DND-41 (cell line): Measurements from ENCODE around the gene MACIR.

Experiments
- ATAC-seq: fragments of 200-7000 bp; cut with Tn5 transposase; 3 replicates; pipeline ENCODE4 v1.9.1; 2021; ENCODE audit warnings: low read depth; ENCODE audit not compliant: insufficient read depth
- DNase-seq: peaks from one replicate; pipeline ENCODE4 v3.0.0-alpha.2; 2020
- H2AFZ ChIP-seq: 2 replicates; pipeline ENCODE4 v1.6.0; 2012; ENCODE audit warnings: low read depth, low read length
- H3K27ac ChIP-seq: 2 replicates; pipeline ENCODE4 v1.5.1; 2012; ENCODE audit warnings: low read length, inconsistent platforms
- H3K27me3 ChIP-seq: fragments of 200-600 bp; sonication (generic); 2 replicates; pipeline ENCODE4 v1.6.0; 2012; ENCODE audit warnings: low read length, mild to moderate bottlenecking, inconsistent platforms; ENCODE audit not compliant: insufficient read depth, poor library complexity
- H3K36me3 ChIP-seq: 2 replicates; pipeline ENCODE4 v1.5.1; 2012; ENCODE audit warnings: low read length, inconsistent platforms; ENCODE audit not compliant: insufficient read depth
- H3K4me1 ChIP-seq: 2 replicates; pipeline ENCODE4 v1.5.1; 2012; ENCODE audit warnings: mild to moderate bottlenecking, low read length; ENCODE audit not compliant: insufficient read depth
- H3K4me2 ChIP-seq: 2 replicates; pipeline ENCODE4 v1.6.0; 2012; ENCODE audit warnings: mild to moderate bottlenecking, moderate library complexity, low read length, inconsistent platforms; ENCODE audit not compliant: insufficient read depth
- H3K4me3 ChIP-seq, 2 experiments: fragments of 200-600 bp in 1 of 2; shearing (Covaris generic) in 1 of 2; 2 replicates each; pipeline ENCODE4 v1.5.1; 2012 to 2016; ENCODE audit warnings: inconsistent platforms in 2 of 2, low read length in 2 of 2, mild to moderate bottlenecking in 2 of 2, low read depth in 1 of 2, moderate library complexity in 1 of 2
- H3K79me2 ChIP-seq: 2 replicates; pipeline ENCODE4 v1.6.0; 2012; ENCODE audit warnings: low read length, inconsistent platforms; ENCODE audit not compliant: insufficient read depth
- H3K9ac ChIP-seq: 2 replicates; pipeline ENCODE4 v1.6.0; 2012; ENCODE audit warnings: low read depth, mild to moderate bottlenecking, inconsistent platforms, low read length, moderate library complexity
- H3K9me3 ChIP-seq: 2 replicates; pipeline ENCODE4 v1.5.1; 2012; ENCODE audit warnings: low read length, moderate library complexity, mild to moderate bottlenecking, inconsistent platforms; ENCODE audit not compliant: insufficient read depth, severe bottlenecking
- H4K20me1 ChIP-seq: 2 replicates; pipeline ENCODE4 v1.6.0; 2012; ENCODE audit warnings: low read length; ENCODE audit not compliant: insufficient read depth
- CTCF ChIP-seq: IDR thresholded peaks from 2 replicates; pipeline ENCODE4 v1.5.1; 2012; ENCODE audit warnings: borderline replicate concordance, low read length, moderate library complexity, mild to moderate bottlenecking; ENCODE audit not compliant: poor library complexity, severe bottlenecking; ENCODE audit errors: extremely low read depth
- EZH2 ChIP-seq: IDR thresholded peaks from 3 replicates; pipeline ENCODE4 v1.6.1; 2012; ENCODE audit warnings: borderline replicate concordance, low read depth, mild to moderate bottlenecking, moderate library complexity, low read length, inconsistent platforms; ENCODE audit not compliant: severe bottlenecking

Gene MACIR

GRCh38 chr5:103271570-103272289, 13.2 kb downstream of the MACIR start:
- peaks cover 42% of the 10 kb centered on the region for H3K36me3 ChIP-seq
- H3K27ac ChIP-seq: no peak overlapping the region
- ATAC-seq: no peak
- no peaks in the 10 kb centered on the region for H3K27me3 ChIP-seq
- no peak overlapping the region for H3K4me3 ChIP-seq
- no peak overlapping the region for H3K9ac ChIP-seq
- DNase-seq: no peak
- no peak overlapping the region for H2AFZ ChIP-seq
- peaks cover 83% of the 10 kb centered on the region for H3K79me2 ChIP-seq
- H3K9me3 ChIP-seq: no peaks in the 10 kb centered on the region
- H4K20me1 ChIP-seq: peaks cover 22% of the 10 kb centered on the region; the same call in 1 of the 2 replicates
- no peak overlapping the region for H3K4me2 ChIP-seq
- TF ChIP-seq CTCF (no peak), EZH2 (no peak)
- peaks cover 24% of the 10 kb centered on the region for H3K4me1 ChIP-seq

- no peak overlapping the region for H3K4me3 ChIP-seq
- H3K27me3 ChIP-seq: no peaks in the 10 kb centered on the region
- no peak overlapping the region for H3K9ac ChIP-seq
- TF ChIP-seq EZH2: no peak
- TF ChIP-seq CTCF: no peak
- no peaks in the 10 kb centered on the region for H3K9me3 ChIP-seq
- H3K27ac ChIP-seq: no peak overlapping the region
- ATAC-seq (no peak), DNase-seq (no peak)
- H3K4me2 ChIP-seq: no peak overlapping the region
- peaks cover 40% of the 10 kb centered on the region for H3K36me3 ChIP-seq
- no peak overlapping the region for H2AFZ ChIP-seq
- H3K79me2 ChIP-seq: peaks cover 76% of the 10 kb centered on the region
- H4K20me1 ChIP-seq: peaks cover 22% of the 10 kb centered on the region; the same call in 1 of the 2 replicates
- H3K4me1 ChIP-seq: peaks cover 24% of the 10 kb centered on the region
These were observed 13.8 kb downstream of the MACIR start for GRCh38 chr5:103272377-103272776.

- no peaks in the 10 kb centered on the region for H3K9me3 ChIP-seq
- H3K27me3 ChIP-seq: no peaks in the 10 kb centered on the region
- H3K4me2 ChIP-seq: no peak overlapping the region
- TF ChIP-seq EZH2: no peak
- no peak for TF ChIP-seq CTCF
- no peak overlapping the region for H3K4me3 ChIP-seq
- peaks cover 18% of the 10 kb centered on the region; the same call in 1 of the 2 replicates for H4K20me1 ChIP-seq
- peaks cover 61% of the 10 kb centered on the region for H3K79me2 ChIP-seq
- H2AFZ ChIP-seq: no peak overlapping the region
- DNase-seq (no peak), ATAC-seq (no peak)
- peaks cover 36% of the 10 kb centered on the region for H3K36me3 ChIP-seq
- no peak overlapping the region for H3K27ac ChIP-seq
- no peak overlapping the region for H3K9ac ChIP-seq
- peaks cover 12% of the 10 kb centered on the region for H3K4me1 ChIP-seq
These were observed 15.4 kb downstream of the MACIR start for GRCh38 chr5:103273952-103274351.
